ENCODE results near the gene PTPRC. TPM values are rescaled to one million over a fixed set of nuclear protein-coding genes. Genes with fewer than 3 reads are reported as not detected.

The PTPRC gene
- total RNA-seq, 2 experiments from 2014 or later = 700 to 862 TPM

GRCh38 chr1:198605406-198605805, 33.4 kb upstream of the PTPRC start:
- Mint-ChIP-seq H3K36me3 (ENCODE audit: low read depth) (peaks cover 26% of the 10 kb centered on the region), H3K4me1 (peaks cover 57% of the 10 kb centered on the region), H3K27ac (no peak overlapping the region), H3K9me3 (peaks cover 23% of the 10 kb centered on the region), H3K27me3 (no peaks in the 10 kb centered on the region), H3K4me3 (no peak overlapping the region)
- ChIA-PET POLR2A (interaction anchor here (0.6 kb wide), 1 partner anchor 10 kb away, joined by 5 read pairs; no protein-coding TSS in a partner anchor), CTCF (interaction anchor here (1.0 to 1.5 kb wide), 4 partner anchors 10 to 85 kb away, joined by 3 to 7 read pairs (median 4); no protein-coding TSS in a partner anchor)
- DNase-seq = no peak

GRCh38 chr1:198606020-198606438, 32.8 kb upstream of the PTPRC start:
- ChIA-PET POLR2A (interaction anchor here (0.6 kb wide), 1 partner anchor 127 kb away, joined by 3 read pairs; no protein-coding TSS in a partner anchor), CTCF (interaction anchor here (1.0 to 1.8 kb wide), 5 partner anchors 10 to 85 kb away, joined by 3 to 7 read pairs (median 4); no protein-coding TSS in a partner anchor)
- peaks cover 19% of the 10 kb centered on the region for H3K36me3 Mint-ChIP-seq (ENCODE audit: low read depth)
- peak overlapping the region; percentile 61 for H3K27ac Mint-ChIP-seq
- no peaks in the 10 kb centered on the region for H3K27me3 Mint-ChIP-seq
- peaks cover 17% of the 10 kb centered on the region for H3K9me3 Mint-ChIP-seq
- no peak overlapping the region for H3K4me3 Mint-ChIP-seq
- H3K4me1 Mint-ChIP-seq = peaks cover 59% of the 10 kb centered on the region
- no peak for DNase-seq

GRCh38 chr1:198607714-198608113, 31.1 kb upstream of the PTPRC start:
- Mint-ChIP-seq H3K4me3 (no peak overlapping the region), H3K9me3 (peaks cover 6% of the 10 kb centered on the region), H3K27ac (no peak overlapping the region), H3K4me1 (peaks cover 58% of the 10 kb centered on the region), H3K27me3 (no peaks in the 10 kb centered on the region), H3K36me3 (ENCODE audit: low read depth) (peaks cover 8% of the 10 kb centered on the region)
- no peak for DNase-seq
- CTCF ChIA-PET = interaction anchor here (0.9 to 2.2 kb wide), 5 partner anchors 8 to 63 kb away, joined by 3 to 7 read pairs (median 4); no protein-coding TSS in a partner anchor
- POLR2A ChIA-PET = no interaction called here

GRCh38 chr1:198610362-198610761, 28.5 kb upstream of the PTPRC start:
- peaks cover 68% of the 10 kb centered on the region for H3K4me1 Mint-ChIP-seq
- no peaks in the 10 kb centered on the region for H3K27me3 Mint-ChIP-seq
- peaks cover 4% of the 10 kb centered on the region for H3K9me3 Mint-ChIP-seq
- H3K36me3 Mint-ChIP-seq (ENCODE audit: low read depth) = peaks cover 12% of the 10 kb centered on the region
- no peak for DNase-seq
- H3K27ac Mint-ChIP-seq = peak overlapping the region; percentile 88
- ChIA-PET POLR2A (interaction anchor here (0.6 kb wide), 1 partner anchor 30 kb away, joined by 3 read pairs; no protein-coding TSS in a partner anchor), CTCF (interaction anchor here (0.6 to 3.9 kb wide), 11 partner anchors 11 to 90 kb away, joined by 3 to 36 read pairs (median 5); no protein-coding TSS in a partner anchor)
- H3K4me3 Mint-ChIP-seq = peak overlapping the region; percentile 63

- Mint-ChIP-seq H3K4me3 (peak overlapping the region; percentile 63), H3K27ac (peak overlapping the region; percentile 88), H3K27me3 (no peaks in the 10 kb centered on the region), H3K4me1 (peaks cover 70% of the 10 kb centered on the region), H3K36me3 (ENCODE audit: low read depth) (peaks cover 12% of the 10 kb centered on the region), H3K9me3 (peaks cover 5% of the 10 kb centered on the region)
- DNase-seq = no peak
- ChIA-PET CTCF (interaction anchor here (0.5 to 3.9 kb wide), 10 partner anchors 8 to 1655 kb away, joined by 3 to 36 read pairs (median 4); no protein-coding TSS in a partner anchor), POLR2A (interaction anchor here (0.6 kb wide), 1 partner anchor 29 kb away, joined by 3 read pairs; no protein-coding TSS in a partner anchor)
These were observed 27.6 kb upstream of the PTPRC start for GRCh38 chr1:198611219-198611618.

- H3K4me3 Mint-ChIP-seq = peak overlapping the region; percentile 76
- peak overlapping the region; percentile 95 for H3K27ac Mint-ChIP-seq
- DNase-seq = no peak
- H3K36me3 Mint-ChIP-seq (ENCODE audit: low read depth) = peaks cover 12% of the 10 kb centered on the region
- ChIA-PET CTCF (interaction anchor here (0.6 to 0.8 kb wide), 2 partner anchors 17 to 21 kb away, joined by 3 read pairs; no protein-coding TSS in a partner anchor), POLR2A (interaction anchor here (0.6 to 0.7 kb wide), 2 partner anchors 25 to 92 kb away, joined by 3 to 4 read pairs; partner anchors contain the start of gene PTPRC)
- no peaks in the 10 kb centered on the region for H3K27me3 Mint-ChIP-seq
- H3K9me3 Mint-ChIP-seq = peaks cover 7% of the 10 kb centered on the region
- H3K4me1 Mint-ChIP-seq = peaks cover 71% of the 10 kb centered on the region
These were observed 26.2 kb upstream of the PTPRC start for GRCh38 chr1:198612471-198613260.

- Mint-ChIP-seq H3K4me3 (no peak overlapping the region), H3K27ac (no peak overlapping the region), H3K36me3 (ENCODE audit: low read depth) (peaks cover 6% of the 10 kb centered on the region), H3K4me1 (peaks cover 81% of the 10 kb centered on the region), H3K27me3 (no peaks in the 10 kb centered on the region), H3K9me3 (peaks cover 5% of the 10 kb centered on the region)
- ChIA-PET POLR2A (interaction anchor here (0.5 kb wide), 1 partner anchor 81 kb away, joined by 3 read pairs; no protein-coding TSS in a partner anchor), CTCF (interaction anchor here (0.7 to 0.9 kb wide), 2 partner anchors 10 to 46 kb away, joined by 3 read pairs; no protein-coding TSS in a partner anchor)
- no peak for DNase-seq
These were observed 21.4 kb upstream of the PTPRC start for GRCh38 chr1:198617406-198617805.

GRCh38 chr1:198619375-198620140, 19.3 kb upstream of the PTPRC start:
- Mint-ChIP-seq H3K9me3 (peaks cover 5% of the 10 kb centered on the region), H3K4me3 (peak overlapping the region; percentile 80), H3K36me3 (ENCODE audit: low read depth) (peaks cover under 1% of the 10 kb centered on the region), H3K27me3 (no peaks in the 10 kb centered on the region), H3K27ac (peak overlapping the region; percentile 98), H3K4me1 (peaks cover 81% of the 10 kb centered on the region)
- ChIA-PET POLR2A (interaction anchor here (0.5 kb wide), 1 partner anchor 446 kb away, joined by 6 read pairs; no protein-coding TSS in a partner anchor), CTCF (interaction anchor here (0.7 to 6.9 kb wide), 5 partner anchors 10 to 92 kb away, joined by 3 to 109 read pairs (median 5); partner anchors contain the start of gene PTPRC)
- DNase-seq = no peak

- Mint-ChIP-seq H3K4me3 (peak overlapping the region; percentile 80), H3K9me3 (peaks cover 5% of the 10 kb centered on the region), H3K27me3 (no peaks in the 10 kb centered on the region), H3K36me3 (ENCODE audit: low read depth) (peaks cover under 1% of the 10 kb centered on the region), H3K4me1 (peaks cover 82% of the 10 kb centered on the region), H3K27ac (peak overlapping the region; percentile 98)
- no peak for DNase-seq
- CTCF ChIA-PET = interaction anchor here (0.7 to 6.9 kb wide), 7 partner anchors 10 to 92 kb away, joined by 3 to 109 read pairs (median 5); partner anchors contain the start of gene PTPRC
- POLR2A ChIA-PET = interaction anchor here (0.6 kb wide), 1 partner anchor 467 kb away, joined by 3 read pairs; no protein-coding TSS in a partner anchor
These were observed 18.6 kb upstream of the PTPRC start for GRCh38 chr1:198620218-198620617.

- ChIA-PET CTCF (interaction anchor here (0.9 to 6.9 kb wide), 8 partner anchors 11 to 55 kb away, joined by 3 to 109 read pairs (median 6); partner anchors contain the start of gene PTPRC), POLR2A (interaction anchor here (0.5 to 1.7 kb wide), 7 partner anchors 14 to 464 kb away, joined by 3 to 8 read pairs (median 3); partner anchors contain the start of genes NEK7 and PTPRC)
- Mint-ChIP-seq H3K27me3 (no peaks in the 10 kb centered on the region), H3K36me3 (ENCODE audit: low read depth) (peaks cover 8% of the 10 kb centered on the region), H3K9me3 (peaks cover 4% of the 10 kb centered on the region), H3K4me1 (peaks cover 82% of the 10 kb centered on the region), H3K4me3 (peak overlapping the region; percentile 80), H3K27ac (peak overlapping the region; percentile 98)
- DNase-seq = peak; percentile 83
These were observed 17.7 kb upstream of the PTPRC start for GRCh38 chr1:198620951-198621824.

GRCh38 chr1:198622001-198622400, 16.8 kb upstream of the PTPRC start:
- Mint-ChIP-seq H3K9me3 (peaks cover 12% of the 10 kb centered on the region), H3K36me3 (ENCODE audit: low read depth) (peaks cover 15% of the 10 kb centered on the region), H3K27ac (peak overlapping the region; percentile 98), H3K4me1 (peaks cover 88% of the 10 kb centered on the region), H3K4me3 (peak overlapping the region; percentile 80), H3K27me3 (no peaks in the 10 kb centered on the region)
- POLR2A ChIA-PET = interaction anchor here (0.6 to 1.7 kb wide), 4 partner anchors 17 to 465 kb away, joined by 3 to 8 read pairs (median 4); partner anchors contain the start of genes NEK7 and PTPRC
- no peak for DNase-seq
- CTCF ChIA-PET = interaction anchor here (1.2 to 6.9 kb wide), 6 partner anchors 8 to 54 kb away, joined by 3 to 109 read pairs (median 6); partner anchors contain the start of gene PTPRC
